Measurements from ENCODE around the gene C6.

GRCh38 chr5:41157272-41157894, 55.9 kb downstream of the C6 start:
- TF ChIP-seq EZH2 (IDR thresholded peaks at IDR 0.05) (no peak), POLR2AphosphoS5 (IDR thresholded peaks at IDR 0.05; ENCODE audit: borderline replicate concordance, low read depth, low read length) (no peak), FOXP2 (optimal IDR thresholded peaks at IDR 0.05; ENCODE audit: control extremely low read depth, extremely low read length, insufficient read depth) (no peak)

Measured in SK-N-MC (cell line).